HG02870 (cell line): ENCODE measurements around the gene M1AP.

Experiments used
- ATAC-seq: cut with Tn5 transposase; IDR thresholded peaks from one replicate; pipeline ENCODE4 v1.9.1; 2021; ENCODE audit warnings: mild to moderate bottlenecking, moderate library complexity; ENCODE audit not compliant: unreplicated experiment

Gene M1AP

DNA sequence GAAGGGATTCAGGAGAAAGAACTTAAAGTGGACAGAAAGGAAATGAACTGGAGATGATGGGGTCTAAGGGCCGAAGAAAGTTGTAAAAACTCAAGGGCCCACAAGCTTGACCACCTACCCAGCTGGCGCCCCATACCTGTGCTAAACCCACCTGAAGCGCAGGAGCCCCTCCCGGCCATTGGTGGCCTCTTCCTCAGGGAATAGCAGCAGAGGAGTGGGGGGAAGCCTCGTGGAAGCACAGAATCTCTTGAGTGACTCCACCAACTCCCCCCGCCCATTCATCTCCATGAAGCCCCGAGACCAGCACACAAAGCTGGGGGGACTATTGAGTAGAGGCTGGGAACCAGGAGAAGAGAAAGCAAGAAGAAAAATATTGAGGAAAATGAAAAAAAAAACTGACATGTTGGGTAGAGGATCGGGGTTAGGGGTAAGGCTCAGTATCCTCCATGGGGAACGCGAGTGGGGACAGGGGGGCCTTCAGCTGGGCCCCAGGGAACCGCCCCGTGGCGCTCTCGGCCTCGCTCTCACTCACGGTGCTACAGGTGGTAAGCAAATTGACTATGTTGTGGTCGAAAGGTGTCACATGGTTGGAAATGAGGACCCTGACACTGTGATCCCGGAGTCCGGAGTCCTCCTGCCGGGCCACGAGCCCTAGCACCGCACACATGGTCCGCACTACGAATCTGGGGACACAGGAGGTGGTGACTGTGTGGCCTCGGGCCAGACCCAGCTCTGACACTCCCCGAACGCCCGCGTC is 119.4 kb downstream of the M1AP start:
- ATAC-seq = peak; percentile 5

- ATAC-seq = no peak
Observed at GRCh38 chr2:74527741-74528140, 120.4 kb downstream of the M1AP start.

- no peak for ATAC-seq
Observed at GRCh38 chr2:74526649-74527230, 121.4 kb downstream of the M1AP start.

- no peak for ATAC-seq
Observed at GRCh38 chr2:74525717-74526648, 122.1 kb downstream of the M1AP start, which contains the start of gene DQX1. DQX1 (minus strand) TSS chr2:74526231; CDS start chr2:74525729, 502 bp downstream.

GRCh38 chr2:74524955-74525716 is 123.0 kb downstream of the M1AP start:
- no peak for ATAC-seq

- no peak for ATAC-seq
Observed at GRCh38 chr2:74524005-74524404, 124.1 kb downstream of the M1AP start.

- no peak for ATAC-seq
Observed at GRCh38 chr2:74522516-74522915, 125.6 kb downstream of the M1AP start.

GRCh38 chr2:74516650-74517049 is 131.5 kb downstream of the M1AP start:
- no peak for ATAC-seq

GRCh38 chr2:74515981-74516633 is 132.0 kb downstream of the M1AP start:
- no peak for ATAC-seq

DNA sequence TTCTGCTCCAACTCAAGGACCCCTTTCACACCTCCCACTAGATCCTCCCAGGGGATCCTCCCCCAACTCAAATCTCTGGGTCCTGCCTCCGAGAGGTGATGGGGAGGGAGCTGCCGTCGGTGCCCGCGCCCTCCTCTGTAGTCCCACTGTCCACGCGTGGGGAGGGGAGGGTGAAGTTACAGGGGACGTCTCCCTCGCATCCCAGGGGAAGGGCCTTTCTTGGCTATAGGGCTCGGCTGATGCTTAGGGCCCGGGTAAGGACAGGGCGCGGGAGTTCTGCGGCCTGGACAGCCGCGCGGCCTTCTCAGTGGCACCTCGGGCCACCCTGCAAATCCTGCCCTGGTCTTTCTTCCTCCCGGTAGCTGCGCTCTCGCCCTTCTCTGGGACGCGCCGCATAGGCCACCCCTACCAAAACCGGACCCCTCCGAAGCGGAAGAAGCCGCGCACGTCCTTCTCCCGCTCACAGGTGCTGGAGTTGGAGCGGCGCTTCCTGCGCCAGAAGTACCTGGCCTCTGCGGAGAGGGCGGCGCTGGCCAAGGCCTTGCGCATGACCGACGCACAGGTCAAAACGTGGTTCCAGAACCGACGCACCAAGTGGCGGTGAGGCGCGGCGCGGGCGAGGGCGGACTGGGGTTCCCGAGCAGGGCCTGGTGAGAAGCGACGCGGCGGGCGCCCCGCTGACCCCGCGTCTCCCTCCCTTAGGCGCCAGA is 132.7 kb downstream of the M1AP start:
- ATAC-seq = no peak

- no peak for ATAC-seq
Observed at GRCh38 chr2:74514368-74515270, 133.5 kb downstream of the M1AP start, which contains the start of gene TLX2. TLX2 (plus strand) TSS chr2:74514450; CDS start chr2:74514807, 357 bp downstream.

DNA sequence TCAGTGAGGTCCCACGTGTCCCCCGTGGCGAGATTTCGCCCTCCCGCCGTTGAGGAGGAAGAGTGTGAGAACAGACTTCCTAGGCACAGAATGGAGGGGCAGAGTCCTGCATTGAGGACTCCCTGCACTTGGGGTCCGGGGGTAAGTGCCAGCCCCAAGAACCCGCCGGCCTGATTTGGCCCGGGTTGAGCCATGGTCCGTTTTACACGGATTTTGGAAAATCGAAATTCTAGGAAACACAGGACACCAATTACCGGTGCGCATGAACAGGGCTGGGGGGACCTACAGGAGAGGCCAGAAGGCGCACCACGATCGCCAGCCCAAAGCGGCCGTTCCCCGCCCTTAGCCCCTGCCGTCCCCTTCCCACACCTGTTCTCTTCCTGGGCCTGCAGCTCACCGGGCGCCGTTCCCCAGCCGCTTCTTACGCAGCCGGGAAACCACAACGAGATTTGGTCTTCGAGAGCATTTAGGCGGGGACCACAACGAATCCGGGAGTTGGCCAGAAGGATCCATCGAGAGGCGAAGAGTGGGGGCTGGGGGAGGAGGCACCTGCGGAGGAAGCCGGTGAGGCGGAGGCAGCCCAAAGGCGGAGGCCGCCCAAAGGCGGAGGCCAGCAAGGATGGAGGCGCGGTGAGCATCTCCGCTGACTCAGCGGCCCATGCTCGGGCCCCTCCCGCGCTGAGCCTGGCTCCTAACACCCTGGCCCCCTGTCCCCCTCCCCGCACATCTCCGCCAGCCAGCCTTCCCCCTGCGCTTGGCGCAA is 134.3 kb downstream of the M1AP start:
- ATAC-seq = no peak

DNA sequence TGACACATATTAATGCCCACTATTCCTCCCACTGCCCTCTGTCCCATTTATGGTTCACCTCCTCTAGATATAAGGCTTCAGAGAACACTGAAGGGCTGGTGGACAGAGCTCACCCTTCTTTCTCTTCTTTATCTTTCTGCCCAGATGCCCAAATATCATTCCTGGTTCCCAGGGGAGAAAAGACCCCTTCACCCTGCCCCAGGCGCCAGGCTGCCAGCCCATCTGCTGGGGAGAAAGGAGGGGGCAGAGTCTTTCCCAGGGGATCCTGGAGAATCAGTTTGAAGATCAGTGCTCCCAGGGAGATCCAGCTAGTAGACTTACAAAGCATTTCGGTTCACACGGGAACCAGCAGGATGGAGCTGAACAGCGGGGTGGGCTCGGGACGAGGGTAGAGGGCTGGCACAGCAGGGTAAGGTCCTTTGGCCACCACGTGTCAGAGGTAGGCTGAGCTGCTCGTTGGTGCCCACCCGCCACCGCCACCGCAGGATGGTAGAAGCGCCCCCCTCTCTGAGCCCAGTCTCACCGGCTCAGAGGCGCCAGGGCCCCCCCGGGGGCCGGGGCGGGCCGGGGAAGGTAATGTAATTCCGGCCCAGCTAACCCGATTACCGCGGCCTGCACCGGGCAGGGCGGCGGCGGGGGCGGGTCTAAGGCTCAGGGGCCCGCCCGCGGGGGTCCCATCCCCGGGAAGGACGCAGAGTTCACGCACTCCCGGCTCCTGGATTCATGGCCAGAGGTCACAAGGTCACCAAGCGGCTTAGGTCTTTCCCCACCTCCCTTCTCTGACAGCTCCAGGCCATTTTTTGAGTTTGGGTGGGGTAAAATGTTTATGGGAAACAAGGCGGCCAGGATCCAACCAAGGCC is 135.2 kb downstream of the M1AP start:
- ATAC-seq = no peak

GRCh38 chr2:74511104-74511989 is 136.8 kb downstream of the M1AP start:
- ATAC-seq = no peak

DNA sequence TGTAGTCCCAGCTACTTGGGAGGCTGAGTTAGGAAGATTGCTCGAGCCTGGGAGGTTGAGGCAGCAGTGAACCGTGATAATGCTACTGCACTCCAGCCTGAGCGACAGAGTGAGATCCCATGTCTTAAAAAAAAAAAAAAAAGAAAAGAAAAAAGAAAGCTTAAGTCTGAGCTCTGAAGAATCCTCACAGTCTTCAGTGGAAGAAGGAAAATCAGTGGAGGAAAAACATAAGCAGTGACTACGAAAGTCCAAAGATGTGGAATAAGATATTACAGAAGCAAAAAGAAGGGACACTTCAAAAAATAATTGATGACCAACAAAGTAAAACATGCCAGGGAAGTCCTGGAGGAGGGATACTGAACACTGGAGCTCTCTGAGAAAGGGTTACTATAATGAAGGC is 137.9 kb downstream of the M1AP start:
- no peak for ATAC-seq
